ENCODE results near the gene SLAMF9.

- TF ChIP-seq, protein P1, sequence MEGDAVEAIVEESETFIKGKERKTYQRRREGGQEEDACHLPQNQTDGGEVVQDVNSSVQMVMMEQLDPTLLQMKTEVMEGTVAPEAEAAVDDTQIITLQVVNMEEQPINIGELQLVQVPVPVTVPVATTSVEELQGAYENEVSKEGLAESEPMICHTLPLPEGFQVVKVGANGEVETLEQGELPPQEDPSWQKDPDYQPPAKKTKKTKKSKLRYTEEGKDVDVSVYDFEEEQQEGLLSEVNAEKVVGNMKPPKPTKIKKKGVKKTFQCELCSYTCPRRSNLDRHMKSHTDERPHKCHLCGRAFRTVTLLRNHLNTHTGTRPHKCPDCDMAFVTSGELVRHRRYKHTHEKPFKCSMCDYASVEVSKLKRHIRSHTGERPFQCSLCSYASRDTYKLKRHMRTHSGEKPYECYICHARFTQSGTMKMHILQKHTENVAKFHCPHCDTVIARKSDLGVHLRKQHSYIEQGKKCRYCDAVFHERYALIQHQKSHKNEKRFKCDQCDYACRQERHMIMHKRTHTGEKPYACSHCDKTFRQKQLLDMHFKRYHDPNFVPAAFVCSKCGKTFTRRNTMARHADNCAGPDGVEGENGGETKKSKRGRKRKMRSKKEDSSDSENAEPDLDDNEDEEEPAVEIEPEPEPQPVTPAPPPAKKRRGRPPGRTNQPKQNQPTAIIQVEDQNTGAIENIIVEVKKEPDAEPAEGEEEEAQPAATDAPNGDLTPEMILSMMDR (IDR thresholded peaks at IDR 0.05; ENCODE audit: control extremely low read depth in 1 of 3, insufficient read depth in 1 of 3, low read depth in 1 of 3, low read length in 3 of 3) = no peak
- no peak for TF ChIP-seq RAD21 (IDR thresholded peaks at IDR 0.05 in 1 of 2, conservative IDR thresholded peaks at IDR 0.05 in 1 of 2; ENCODE audit: low read depth in 2 of 2, low read length in 2 of 2)
- no peak for TF ChIP-seq GTF2F1 (IDR thresholded peaks at IDR 0.05; ENCODE audit: borderline replicate concordance, low read depth, low read length)
These were observed 23.4 kb downstream of the SLAMF9 start for GRCh38 chr1:159930634-159931033.

Measured in H1 (cell line).